NCI-H345 (cell line): ENCODE measurements around the gene C11orf21.
"Not testable (repeated sequence)": the region's sequence is repeated elsewhere in the genome, so short reads cannot be mapped to it uniquely, and the experiment has no call there.

Source experiments
- DNase-seq: peaks from one replicate; lab custom pipeline; 2025; lab: John Stamatoyannopoulos, UW

Gene C11orf21

DNA sequence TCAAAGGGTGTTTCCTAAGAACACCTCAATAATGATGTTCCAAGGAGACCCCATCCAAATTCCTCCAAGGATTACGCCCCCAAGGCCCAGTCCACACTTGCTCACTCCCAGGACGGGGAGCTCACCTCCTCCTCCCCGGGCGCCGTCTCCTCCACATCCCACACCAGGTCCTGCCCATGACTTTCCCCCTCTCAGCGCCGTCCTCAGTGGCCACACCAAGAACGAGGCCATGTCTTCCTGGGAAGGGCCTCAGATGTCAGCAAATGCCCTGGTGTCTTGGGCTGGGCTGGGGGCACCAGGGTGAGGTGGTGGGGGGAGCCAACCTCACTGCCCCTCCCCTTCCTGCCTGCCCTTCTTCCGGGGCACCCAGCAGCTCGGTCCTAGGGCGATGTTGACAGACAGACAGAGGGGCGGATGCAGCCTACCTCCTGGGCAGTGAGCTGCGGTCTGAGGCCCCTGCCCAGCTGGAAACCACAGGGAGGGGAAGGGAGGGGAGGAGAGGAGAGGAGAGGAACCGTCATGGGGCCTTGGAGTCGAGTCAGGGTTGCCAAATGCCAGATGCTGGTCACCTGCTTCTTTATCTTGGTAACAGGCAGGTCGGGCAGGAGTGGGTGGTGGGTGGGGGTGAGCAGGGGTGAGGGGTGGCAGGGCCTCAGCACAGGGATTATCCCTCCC, at the start of gene C11orf21, which contains the start of gene TSPAN32:
Gene C11orf21 (minus strand): TSS at position 288 of the 675 bp plus-strand sequence. CDS start 110 bp downstream, at position 178.
Gene TSPAN32 (plus strand): TSS at position 383 of the 675 bp plus-strand sequence. CDS start 137 bp downstream, at position 520.
- no peak for DNase-seq

DNA sequence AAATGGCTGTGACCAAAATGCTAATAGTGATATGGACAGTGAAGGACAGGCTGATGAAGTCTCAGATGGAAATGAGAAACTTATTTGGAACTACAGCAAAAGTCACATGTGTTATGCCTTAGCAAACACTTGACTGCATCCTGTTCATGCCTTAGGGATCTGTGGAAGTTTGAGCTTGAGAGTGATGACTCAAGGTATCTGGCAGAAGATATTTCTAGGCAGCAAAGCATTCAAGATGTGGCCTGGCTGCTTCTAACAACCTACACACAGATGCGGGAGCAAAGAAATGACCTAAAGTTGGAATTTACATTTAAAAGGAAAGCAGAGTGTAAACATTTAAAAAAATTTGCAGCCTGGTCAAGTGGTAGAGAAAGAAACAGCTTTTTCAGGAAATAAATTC, 47.3 kb upstream of the C11orf21 start:
- DNase-seq, result no peak

DNA sequence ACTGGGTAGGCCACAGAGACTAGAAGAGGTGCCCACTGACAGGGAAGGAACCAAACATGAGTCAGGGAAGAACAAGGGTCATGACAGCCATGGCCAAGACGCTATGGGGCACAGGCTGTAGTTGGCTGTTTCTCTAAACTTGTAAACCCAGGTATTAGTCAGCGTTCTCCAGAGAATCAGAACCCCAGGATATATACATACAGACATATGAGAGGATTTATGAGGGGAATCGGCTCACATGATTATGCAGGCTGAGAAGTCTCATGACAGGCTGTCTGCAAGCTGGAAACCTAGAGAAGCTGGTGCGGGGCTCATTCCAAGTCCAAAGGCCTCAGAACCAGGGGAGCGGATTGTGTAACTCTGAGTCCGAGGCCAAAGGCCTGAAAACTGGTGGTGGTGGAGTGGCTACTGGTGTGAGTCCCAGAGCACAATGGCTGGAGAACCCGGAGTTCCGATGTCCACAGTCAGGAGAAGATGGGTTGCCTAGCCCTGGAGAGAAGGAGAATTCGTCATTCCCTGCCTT, 45.7 kb upstream of the C11orf21 start:
- DNase-seq, result no peak

DNA sequence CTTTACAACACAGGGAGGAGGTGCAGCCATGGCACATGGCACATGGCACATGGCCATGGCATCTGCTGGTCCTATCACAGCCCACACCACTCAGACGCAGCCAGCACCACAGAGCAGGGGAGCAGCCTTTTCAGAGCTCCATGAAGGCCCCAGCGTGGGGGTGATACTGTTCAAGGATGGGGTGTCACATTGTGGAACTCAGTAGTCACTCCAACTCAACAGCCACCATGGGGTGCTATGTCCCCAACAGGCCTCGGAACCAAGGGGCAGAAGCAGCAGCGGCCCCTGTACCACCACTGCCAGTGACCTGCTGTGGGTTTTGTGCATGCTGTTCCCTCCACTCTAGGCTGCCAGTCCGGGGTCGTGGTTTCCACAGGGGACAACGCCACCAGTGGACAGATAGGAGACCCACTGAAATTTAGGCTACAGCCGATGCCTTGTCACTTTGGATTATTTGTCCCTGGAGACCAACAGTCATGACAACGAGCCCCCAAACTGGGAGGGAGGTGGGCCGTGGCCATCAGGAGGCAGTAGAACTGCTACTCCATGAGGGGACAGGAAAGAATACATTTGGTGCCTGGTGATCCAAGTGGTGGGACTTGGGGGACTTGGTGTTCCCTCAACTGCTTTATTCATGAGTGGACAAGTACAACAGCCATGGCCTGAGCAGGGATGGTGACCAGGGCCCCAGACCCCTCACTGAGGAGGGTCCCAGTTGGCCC, 45.0 kb upstream of the C11orf21 start:
- DNase-seq, result no peak

DNA sequence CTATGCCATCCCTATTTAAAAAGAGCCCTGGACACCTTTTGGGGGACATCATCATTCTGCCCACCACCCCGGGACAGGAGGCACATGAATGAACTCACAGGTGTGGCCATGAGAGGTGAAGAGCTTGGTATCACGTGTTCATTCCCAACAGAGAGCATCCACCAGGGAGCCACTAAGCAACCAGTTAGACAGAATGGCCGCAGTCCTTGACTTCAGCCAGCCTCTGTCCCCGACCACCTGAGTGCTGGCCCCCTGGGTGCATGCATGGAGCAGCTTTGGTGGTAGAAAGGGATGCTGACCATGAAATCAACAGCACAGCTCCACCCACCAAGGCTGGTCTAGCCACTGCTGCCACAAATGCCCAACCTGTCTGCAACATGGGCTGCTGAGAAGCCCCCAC, 44.3 kb upstream of the C11orf21 start:
- no peak for DNase-seq

DNA sequence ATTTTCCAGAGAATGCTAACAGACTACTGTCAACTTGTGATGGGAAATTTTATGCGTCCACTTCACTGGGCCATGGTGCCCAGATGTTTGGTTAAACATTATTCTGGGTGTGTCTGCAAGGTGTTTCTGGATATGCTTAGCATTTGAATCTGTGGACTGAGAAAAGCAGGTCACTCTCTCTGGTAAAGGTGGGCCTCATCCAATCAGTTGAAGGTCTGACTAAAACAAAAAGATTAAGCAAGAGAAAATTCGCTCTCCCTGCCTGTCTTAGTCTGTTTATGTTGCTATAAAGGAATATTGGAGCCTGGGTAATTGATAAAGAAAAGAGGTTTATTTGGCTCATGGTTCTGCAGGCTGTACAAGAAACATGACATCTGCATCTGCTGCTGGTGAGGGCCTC, 43.3 kb upstream of the C11orf21 start:
- DNase-seq, result no peak

DNA sequence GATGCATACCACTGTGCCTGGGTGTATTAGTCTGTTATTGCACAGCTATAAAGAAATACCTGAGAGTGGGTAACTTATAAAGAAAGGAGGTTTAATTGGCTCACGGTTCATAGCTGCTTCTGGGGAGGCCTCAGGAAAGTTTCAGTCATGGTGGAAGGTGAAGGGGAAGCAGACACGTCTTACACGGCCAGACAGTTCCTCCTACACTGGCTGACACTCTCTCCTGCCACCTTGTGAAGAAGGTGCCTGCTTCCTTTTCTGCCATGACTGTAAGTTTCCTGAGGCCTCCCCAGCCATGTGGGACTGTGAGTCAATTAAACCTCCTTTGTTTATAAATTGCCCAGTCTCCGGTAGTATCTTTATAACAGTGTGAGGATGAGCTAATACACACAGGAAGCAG, 41.8 kb upstream of the C11orf21 start:
- no peak for DNase-seq

DNA sequence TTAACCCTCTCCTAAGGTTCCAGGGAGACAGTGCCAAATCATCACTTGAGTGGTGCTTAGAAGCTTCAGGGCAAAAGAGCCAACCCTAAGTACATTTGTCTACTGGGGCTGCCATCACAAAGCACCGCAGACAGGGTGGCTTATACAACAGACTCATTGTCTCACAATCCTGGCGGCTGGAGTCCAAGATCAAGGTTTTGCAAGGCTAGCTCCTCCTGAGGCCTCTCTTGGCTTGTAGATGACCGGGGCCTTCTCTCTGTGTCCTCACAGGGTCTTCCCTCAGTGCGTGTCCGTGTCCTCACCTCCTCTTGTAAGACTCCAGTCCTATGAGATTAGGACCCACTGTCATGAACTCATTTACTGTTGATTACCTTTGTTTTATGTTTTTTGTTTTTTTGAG, 41.3 kb upstream of the C11orf21 start:
- no peak for DNase-seq

DNA sequence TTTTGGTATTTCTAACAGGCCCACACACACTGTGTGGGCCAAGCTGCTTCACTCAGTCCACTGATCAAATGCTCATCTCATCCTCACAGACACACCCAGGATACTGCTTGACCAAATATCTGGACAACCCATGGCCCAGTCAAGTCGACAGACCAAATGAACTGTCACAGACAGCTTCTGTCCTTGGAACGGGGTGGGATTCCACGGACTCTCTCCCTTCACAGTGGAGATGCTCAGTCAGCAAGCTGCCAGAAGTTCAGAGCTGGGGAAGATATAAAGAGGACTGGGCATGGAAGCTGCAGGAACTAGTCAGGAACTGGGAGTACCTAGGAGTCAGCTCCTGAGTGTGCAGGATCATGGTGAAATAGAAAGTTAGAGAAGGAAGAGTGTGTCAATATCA, 40.8 kb upstream of the C11orf21 start:
- DNase-seq, result no peak

DNA sequence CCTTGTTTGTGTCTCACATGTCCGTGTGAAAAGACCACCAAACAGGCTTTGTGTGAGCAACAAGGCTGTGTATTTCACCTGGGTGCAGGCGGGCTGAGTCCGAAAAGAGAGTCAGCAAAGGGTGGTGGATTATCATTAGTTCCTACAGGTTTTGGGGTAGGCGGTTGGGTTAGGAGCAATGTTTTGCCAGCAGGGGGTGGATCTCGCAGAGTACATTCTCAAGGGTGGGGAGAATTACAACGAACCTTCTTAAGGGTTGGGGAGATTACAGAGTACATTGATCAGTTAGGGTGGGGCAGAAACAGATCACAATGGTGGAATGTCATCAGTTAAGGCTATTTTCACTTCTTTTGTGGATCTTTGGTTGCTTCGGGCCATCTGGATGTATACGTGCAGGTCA, 37.0 kb upstream of the C11orf21 start:
- not testable (repeated sequence) for DNase-seq

DNA sequence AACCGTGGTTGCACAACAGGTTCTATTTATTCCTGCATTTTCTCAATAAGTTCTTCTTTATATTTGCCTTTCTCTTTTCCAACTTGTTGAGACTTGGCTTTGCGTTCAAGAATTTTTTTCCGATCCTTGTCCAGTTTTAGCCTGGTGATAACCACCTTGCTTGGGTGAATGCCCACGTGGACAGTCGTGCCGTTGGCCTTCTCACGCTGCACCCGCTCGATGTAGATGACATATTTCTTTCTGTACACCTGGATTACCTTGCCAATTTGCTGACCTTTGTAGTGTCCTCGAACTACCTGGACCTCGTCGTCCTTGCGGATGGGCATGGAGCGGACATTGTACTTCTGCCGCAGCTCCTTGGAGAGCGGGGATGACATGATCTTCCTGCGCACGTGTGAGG, 33.6 kb upstream of the C11orf21 start:
- DNase-seq, result not testable (repeated sequence)

DNA sequence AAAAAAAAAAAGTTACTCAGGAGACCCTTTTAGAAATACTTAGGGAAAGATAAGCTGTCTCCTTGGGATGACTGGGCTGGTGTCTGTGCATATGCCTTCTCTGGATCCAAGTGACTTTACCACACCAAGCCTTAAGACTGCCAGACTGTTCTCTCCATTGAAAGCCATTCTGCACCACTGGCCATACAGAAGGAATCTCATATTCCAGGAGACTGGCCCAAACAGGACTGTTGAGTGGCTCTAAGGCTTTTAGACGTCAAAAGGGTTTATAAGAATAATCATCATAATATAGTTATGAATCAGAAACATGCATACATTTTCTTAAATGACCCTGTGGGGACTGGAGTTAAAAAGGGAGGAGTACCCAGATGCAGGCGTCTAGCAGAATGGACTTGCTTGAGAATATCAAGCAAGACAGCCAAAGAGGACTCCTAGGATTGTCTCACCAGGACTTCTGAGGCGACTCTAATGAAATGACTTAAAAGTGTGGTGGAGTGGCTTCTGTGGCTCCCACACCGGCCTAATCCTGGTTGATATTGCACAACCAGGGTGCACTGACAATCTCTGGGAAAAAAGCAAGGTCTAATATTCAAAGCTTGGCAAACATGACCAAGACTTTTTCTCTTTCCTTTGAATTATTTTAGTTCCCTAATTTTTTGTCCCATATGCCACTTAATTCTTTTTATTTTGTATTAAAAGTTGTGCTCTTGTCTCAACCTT, 31.9 kb upstream of the C11orf21 start:
- not testable (repeated sequence) for DNase-seq

DNA sequence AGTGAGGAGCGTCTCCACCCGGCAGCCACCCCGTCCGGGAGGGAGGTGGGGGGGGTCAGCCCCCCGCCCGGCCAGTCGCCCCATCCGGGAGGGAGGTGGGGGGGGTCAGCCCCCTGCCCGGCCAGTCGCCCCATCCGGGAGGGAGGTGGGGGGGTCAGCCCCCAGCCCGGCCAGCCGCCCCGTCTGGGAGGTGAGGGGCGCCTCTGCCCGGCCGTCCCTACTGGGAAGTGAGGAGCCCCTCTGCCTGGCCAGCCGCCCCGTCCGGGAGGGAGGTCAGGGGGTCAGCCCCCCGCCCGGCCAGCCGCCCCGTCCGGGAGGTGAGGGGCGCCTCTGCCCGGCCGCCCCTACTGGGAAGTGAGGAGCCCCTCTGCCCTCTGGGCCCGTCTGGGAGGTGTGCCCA, 30.9 kb upstream of the C11orf21 start:
- DNase-seq, result not testable (repeated sequence)

DNA sequence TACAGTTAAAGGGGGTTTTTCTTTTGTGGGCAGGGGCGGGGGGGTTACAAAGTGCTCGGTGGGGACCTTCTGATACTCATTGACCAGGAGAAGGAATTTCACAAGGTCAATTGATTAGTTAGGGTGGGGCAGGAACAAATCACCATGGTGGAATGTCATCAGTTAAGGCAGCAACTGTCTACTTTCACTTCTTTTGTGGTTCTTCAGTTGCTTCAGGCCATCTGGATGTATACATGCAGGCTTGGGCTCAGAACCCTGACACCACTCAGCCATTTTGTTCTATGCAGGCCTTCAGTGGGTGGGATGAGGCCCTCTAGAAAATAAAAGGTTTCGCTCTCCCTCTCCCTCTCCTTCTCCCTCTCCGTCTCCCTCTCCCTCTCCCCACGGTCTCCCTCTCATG, 29.7 kb upstream of the C11orf21 start:
- DNase-seq, result no peak

DNA sequence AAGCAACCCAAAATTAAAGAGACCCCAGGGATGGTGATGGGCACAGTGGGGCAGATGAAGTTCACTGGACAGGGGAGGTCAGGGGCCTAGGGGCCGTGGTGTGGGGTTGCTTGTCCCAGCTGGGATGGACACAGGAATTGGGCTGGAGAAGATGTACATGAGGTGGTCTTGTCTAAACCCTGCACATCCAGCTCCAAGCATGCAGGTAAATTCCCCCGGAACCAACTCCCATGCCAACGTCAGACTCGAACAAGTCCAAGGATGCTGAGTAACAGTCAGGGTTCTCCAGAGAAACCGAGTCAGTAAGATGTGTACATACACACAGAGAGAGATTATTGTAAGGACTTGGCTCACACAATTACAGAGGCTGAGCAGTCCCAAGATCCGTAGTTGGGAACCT, 29.0 kb upstream of the C11orf21 start:
- DNase-seq, result no peak

DNA sequence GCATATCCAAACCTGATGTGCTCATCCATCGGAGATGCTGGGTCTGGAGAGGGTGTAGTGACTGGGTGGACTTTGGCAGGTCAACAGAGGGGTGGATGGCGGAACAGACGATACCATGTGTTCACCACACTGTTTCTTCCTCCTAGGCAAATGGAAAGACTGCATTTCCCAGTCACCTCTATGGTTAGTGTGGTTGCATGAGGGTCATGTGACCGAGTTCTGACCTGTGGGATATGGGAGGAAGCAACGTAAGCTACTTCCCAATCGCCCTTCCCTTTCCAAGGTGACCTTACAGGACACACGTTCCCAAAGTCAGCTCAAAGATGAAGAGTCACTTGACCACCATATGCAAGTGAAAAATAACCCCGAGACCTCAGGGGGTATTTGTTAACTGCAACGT, 27.8 kb upstream of the C11orf21 start:
- DNase-seq, result no peak

DNA sequence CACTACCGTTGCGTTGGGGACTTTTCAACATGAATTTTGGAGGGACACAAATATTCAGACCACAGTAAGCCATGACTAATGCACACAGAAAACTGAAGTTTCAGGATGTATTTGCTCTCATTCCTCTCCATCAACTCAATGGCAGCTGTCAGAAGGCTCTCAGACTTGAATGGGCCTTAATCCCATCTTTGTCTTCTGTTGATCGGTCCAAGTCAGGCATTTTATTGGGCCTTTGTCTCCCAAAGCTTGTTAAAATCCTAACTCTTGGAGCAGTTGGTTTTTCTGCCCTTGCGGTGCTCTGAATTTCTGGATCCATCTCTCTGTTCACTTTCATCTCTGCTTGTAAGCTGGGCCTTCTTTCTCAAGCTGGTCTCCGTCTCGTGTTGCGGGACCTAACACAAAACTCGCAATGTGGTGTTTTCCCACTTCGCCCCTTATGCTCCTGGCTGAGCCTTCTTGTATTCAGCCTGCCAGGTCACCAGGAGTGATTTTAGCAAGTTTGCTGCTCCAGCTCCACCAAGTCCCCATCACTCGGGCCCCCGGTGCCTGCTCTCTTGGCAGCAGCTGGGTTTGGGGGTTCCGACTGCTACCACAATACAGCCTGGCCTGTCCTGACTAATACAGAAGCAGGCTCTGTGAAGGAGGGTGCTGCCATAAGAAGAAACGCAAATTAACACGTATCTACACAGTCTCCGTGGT, 27.1 kb upstream of the C11orf21 start:
- no peak for DNase-seq

DNA sequence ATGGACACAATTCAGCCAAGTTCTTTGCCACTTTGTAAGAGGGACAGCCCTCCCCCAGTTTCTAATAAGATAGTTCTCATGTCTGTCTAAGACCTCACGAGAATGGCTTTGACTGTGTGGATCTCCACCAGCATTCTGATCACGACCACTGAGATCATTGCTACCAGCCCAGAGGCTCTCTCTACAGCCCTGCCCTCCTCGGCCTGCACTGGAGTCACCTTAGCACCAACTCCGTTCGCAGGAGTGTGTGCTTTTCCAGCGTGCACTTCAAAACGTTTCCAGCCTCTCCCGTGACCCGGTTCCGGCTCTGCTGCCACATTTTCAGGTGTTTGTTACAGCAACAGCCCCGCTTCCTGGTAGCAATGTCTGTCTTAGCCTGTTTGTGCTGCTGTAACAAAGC, 26.3 kb upstream of the C11orf21 start:
- DNase-seq, result no peak

DNA sequence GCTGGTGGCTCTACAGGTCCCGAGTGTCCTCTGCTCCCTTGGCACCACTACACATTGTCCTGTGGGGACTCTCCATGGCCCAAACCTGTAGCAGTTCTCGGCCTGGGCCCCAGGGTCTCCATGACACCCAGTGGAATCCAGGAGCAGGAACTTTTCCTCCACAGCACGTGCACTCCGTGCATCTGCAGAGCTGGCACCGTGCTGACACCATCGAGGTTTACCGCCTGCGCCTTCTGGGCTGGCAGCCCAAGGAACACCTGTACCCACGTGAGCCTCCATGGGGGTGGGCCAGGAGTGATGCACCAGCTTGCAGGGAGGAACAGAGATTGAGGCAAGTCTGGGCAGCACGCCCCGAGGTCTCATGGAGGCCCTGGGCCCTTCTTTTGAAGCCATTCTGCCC, 25.3 kb upstream of the C11orf21 start:
- DNase-seq, result no peak

DNA sequence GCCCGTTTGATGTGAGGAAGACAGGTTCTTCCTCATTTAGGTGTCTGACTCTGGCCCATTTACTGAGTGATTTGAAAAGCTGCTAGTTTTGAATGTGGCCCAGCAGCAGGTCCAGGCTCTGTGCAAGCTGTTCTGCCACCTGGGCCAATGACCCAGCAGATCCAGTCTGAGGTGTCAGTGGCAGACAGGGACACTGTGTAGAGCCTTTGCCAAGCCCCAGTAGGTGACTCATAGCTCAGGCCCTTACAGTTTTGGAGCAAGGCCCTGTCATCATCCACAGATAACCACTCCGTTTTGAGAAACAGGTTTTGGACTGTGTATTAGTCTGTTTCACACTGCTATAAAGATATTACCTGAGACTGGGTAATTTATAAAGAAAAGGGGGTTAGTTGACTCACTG, 24.0 kb upstream of the C11orf21 start:
- no peak for DNase-seq

DNA sequence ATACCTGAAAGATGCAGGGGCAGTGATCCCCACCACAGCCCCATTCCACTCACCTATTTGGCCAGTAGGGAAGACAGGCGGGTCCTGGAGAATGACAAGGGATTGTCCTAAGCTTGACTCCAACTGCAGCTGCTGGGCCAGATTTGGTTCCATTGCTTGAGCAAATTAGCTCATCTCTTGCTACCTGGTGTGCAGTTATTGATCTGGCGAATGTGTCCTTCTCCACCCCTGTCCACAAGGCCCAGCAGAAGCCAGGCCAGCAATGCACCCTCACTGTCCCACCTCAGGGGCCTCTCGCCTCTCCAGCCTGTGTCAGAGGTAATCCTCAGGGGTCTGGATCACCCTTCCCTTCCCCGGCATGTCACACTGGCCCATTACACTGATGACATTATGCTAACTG, 23.4 kb upstream of the C11orf21 start:
- DNase-seq, result no peak

DNA sequence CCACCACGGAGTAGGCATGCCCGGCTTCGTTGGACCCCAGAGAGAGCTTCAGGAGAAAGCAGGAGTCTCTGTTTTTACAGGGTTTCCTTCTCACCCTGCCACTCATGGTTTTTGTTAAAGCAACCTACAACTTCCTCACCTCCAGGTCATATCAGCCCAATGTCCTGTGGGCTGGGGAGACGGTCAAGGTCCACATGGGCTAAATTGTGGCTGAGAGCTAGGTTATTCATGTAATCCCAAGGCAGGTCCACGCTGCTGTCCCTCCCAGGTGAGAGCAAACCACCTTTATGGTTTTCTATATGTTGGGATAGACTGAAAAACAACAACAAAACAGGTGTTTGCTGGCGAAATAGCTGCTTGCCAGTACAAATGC, 19.6 kb upstream of the C11orf21 start:
- no peak for DNase-seq
